ENCODE measurements around the gene SSR1.
"Not testable (repeated sequence)": the region's sequence is repeated elsewhere in the genome, so short reads cannot be mapped to it uniquely, and the experiment has no call there.

- TF ChIP-seq CTCF (IDR thresholded peaks at IDR 0.05; ENCODE audit: low read depth, low read length, poor library complexity, severe bottlenecking); EZH2phosphoT487 (IDR thresholded peaks at IDR 0.05; ENCODE audit: borderline replicate concordance, low read length): not testable (repeated sequence)
Observed at GRCh38 chr6:7263519-7263805, 49.5 kb downstream of the SSR1 start.

Measured in DOHH2 (cell line).